GM21447 (cell line): ENCODE measurements around the gene NRP2.

ENCODE experiments used
- ATAC-seq: cut with Tn5 transposase; IDR thresholded peaks from one replicate; pipeline ENCODE4 v1.9.1; 2021; ENCODE audit not compliant: unreplicated experiment

The NRP2 gene

GRCh38 chr2:205800773-205801172 lies 118.5 kb downstream of the NRP2 start:
- ATAC-seq, result no peak

- ATAC-seq, result no peak
Measured at GRCh38 chr2:205802065-205802464, 119.8 kb downstream of the NRP2 start.

GRCh38 chr2:205802941-205803340 lies 120.6 kb downstream of the NRP2 start:
- no peak for ATAC-seq

- no peak for ATAC-seq
Measured at GRCh38 chr2:205803500-205803899, 121.2 kb downstream of the NRP2 start.

GRCh38 chr2:205805136-205805535 lies 122.8 kb downstream of the NRP2 start:
- ATAC-seq, result no peak

GRCh38 chr2:205806143-205806905 lies 124.0 kb downstream of the NRP2 start:
- no peak for ATAC-seq

- ATAC-seq, result no peak
Measured at GRCh38 chr2:205807229-205807628, 124.9 kb downstream of the NRP2 start.

GRCh38 chr2:205807758-205808157 lies 125.5 kb downstream of the NRP2 start:
- ATAC-seq, result no peak

- no peak for ATAC-seq
Measured at GRCh38 chr2:205808486-205809121, 126.3 kb downstream of the NRP2 start.

GRCh38 chr2:205811387-205811786 lies 129.1 kb downstream of the NRP2 start:
- no peak for ATAC-seq

GRCh38 chr2:205814039-205814364 lies 131.7 kb downstream of the NRP2 start:
- no peak for ATAC-seq

- ATAC-seq, result no peak
Measured at GRCh38 chr2:205815673-205816072, 133.4 kb downstream of the NRP2 start.

GRCh38 chr2:205816268-205816667 lies 134.0 kb downstream of the NRP2 start:
- ATAC-seq, result no peak

GRCh38 chr2:205822579-205822978 lies 140.3 kb downstream of the NRP2 start:
- no peak for ATAC-seq

- no peak for ATAC-seq
Measured at GRCh38 chr2:205827809-205828365, 145.6 kb downstream of the NRP2 start.

- no peak for ATAC-seq
Measured at GRCh38 chr2:205833864-205834263, 151.6 kb downstream of the NRP2 start.

GRCh38 chr2:205834796-205835195 lies 152.5 kb downstream of the NRP2 start:
- no peak for ATAC-seq

GRCh38 chr2:205835251-205835791 lies 153.0 kb downstream of the NRP2 start:
- no peak for ATAC-seq

GRCh38 chr2:205835923-205836322 lies 153.6 kb downstream of the NRP2 start:
- no peak for ATAC-seq

GRCh38 chr2:205836477-205837221 lies 154.3 kb downstream of the NRP2 start:
- ATAC-seq, result no peak

- no peak for ATAC-seq
Measured at GRCh38 chr2:205837663-205838062, 155.4 kb downstream of the NRP2 start.
